Cerebellar cortex (tissue), 1 donor: Measurements from ENCODE around the gene TESK1.

ENCODE experiments used
- DNase-seq: peaks from one replicate; pipeline ENCODE4 v3.0.0-alpha.2; 2015; ENCODE audit warnings: low spot score

Gene TESK1

GRCh38 chr9:35604578-35605350, at the start of gene TESK1:
Gene TESK1 (plus strand): TSS chr9:35605262. CDS start chr9:35605620, 358 bp downstream.
- peak; percentile 72 for DNase-seq

GRCh38 chr9:35555881-35556280, 49.2 kb upstream of the TESK1 start:
- DNase-seq: no peak

- no peak for DNase-seq
Observed at GRCh38 chr9:35556776-35557175, 48.3 kb upstream of the TESK1 start.

GRCh38 chr9:35557320-35557719, 47.7 kb upstream of the TESK1 start:
- no peak for DNase-seq

- no peak for DNase-seq
Observed at GRCh38 chr9:35558185-35558584, 46.9 kb upstream of the TESK1 start.

- DNase-seq: no peak
Observed at GRCh38 chr9:35559792-35560530, 45.1 kb upstream of the TESK1 start.

GRCh38 chr9:35560625-35561337, 44.3 kb upstream of the TESK1 start:
- no peak for DNase-seq

- DNase-seq: no peak
Observed at GRCh38 chr9:35561468-35562261, 43.4 kb upstream of the TESK1 start.

- DNase-seq: no peak
Observed at GRCh38 chr9:35562895-35563780, 41.9 kb upstream of the TESK1 start.

- no peak for DNase-seq
Observed at GRCh38 chr9:35563791-35564197, 41.3 kb upstream of the TESK1 start.

GRCh38 chr9:35564658-35565061, 40.4 kb upstream of the TESK1 start:
- no peak for DNase-seq

GRCh38 chr9:35566417-35566816, 38.6 kb upstream of the TESK1 start:
- no peak for DNase-seq

GRCh38 chr9:35568196-35568595, 36.9 kb upstream of the TESK1 start:
- no peak for DNase-seq

- no peak for DNase-seq
Observed at GRCh38 chr9:35569206-35569605, 35.9 kb upstream of the TESK1 start.

- DNase-seq: no peak
Observed at GRCh38 chr9:35570709-35571504, 34.2 kb upstream of the TESK1 start.

- DNase-seq: no peak
Observed at GRCh38 chr9:35574578-35575122, 30.4 kb upstream of the TESK1 start.

- no peak for DNase-seq
Observed at GRCh38 chr9:35575478-35575877, 29.6 kb upstream of the TESK1 start.

- no peak for DNase-seq
Observed at GRCh38 chr9:35577486-35577885, 27.6 kb upstream of the TESK1 start.

GRCh38 chr9:35579130-35579529, 25.9 kb upstream of the TESK1 start:
- no peak for DNase-seq
